Measurements from ENCODE around the gene JAK1.

The JAK1 gene

DNA sequence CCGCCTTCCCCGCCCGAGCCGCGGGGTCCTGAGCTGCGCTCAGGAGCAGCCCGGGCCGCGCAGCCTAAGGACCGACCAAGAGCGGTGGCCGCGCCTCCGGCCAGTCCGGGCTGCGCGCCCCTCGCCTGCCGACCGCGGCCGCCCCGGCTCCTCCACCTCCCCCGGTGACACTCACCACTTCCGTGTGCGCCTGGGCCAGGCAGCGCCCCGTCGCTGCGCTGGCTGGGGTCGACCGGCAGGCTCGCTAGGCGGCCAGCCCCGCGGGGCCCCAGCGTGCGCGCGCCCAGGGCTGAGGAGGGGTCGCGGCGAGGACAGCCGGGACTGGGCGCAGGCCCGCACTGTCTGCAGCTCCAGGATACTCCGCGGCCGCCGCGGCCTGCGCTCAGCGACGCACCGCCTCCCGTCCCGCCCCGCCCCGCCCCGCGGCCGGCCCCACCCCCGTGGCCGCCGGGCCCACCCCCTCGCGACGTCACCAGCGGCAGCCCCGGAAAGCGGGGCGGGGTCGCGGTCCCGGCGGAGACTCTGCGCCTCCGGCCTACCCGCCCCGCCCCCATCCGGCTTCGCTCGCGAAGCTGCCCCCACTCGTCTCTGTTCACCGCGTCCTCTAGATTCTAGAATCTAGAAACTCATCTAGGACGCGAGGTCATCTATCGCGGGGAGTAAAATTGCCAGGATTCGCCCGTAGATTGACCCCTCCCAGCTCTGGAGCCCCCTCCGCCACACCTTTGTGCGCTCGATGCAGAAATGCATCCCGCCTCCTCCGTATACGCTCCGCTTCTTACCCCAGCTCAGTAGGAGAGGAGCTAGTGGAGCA, at the start of gene JAK1:
Gene JAK1, minus strand, starts transcription at position 392 of the 814 bp plus-strand sequence. CDS start 80,285 bp downstream, outside the sequence.
- DNase-seq, result peak; percentile 70 to 86

DNA sequence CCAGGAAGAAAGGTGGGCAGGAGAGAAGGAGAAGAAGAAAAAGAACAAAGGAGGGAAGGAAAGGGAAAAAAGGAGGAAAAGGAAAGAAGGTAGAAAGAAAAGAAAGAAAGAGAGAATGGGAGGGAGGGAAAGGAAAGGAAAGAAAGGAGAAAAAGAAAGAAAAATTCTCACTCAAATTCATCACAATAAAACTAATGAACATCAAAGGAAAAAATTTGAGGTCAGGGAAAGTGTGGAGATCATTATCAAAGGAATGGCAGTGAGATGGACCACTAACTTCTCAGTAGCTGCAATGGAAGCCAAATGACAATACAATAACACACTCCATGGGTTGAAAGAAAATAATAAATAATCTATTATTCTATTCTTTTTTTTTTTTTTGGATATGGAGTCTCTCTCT, 48.0 kb upstream of the JAK1 start:
- DNase-seq, result no peak

GRCh38 chr1:65011983-65012382, 45.6 kb upstream of the JAK1 start:
- peak in 1 of 2 donors; percentile 25 for DNase-seq

DNA sequence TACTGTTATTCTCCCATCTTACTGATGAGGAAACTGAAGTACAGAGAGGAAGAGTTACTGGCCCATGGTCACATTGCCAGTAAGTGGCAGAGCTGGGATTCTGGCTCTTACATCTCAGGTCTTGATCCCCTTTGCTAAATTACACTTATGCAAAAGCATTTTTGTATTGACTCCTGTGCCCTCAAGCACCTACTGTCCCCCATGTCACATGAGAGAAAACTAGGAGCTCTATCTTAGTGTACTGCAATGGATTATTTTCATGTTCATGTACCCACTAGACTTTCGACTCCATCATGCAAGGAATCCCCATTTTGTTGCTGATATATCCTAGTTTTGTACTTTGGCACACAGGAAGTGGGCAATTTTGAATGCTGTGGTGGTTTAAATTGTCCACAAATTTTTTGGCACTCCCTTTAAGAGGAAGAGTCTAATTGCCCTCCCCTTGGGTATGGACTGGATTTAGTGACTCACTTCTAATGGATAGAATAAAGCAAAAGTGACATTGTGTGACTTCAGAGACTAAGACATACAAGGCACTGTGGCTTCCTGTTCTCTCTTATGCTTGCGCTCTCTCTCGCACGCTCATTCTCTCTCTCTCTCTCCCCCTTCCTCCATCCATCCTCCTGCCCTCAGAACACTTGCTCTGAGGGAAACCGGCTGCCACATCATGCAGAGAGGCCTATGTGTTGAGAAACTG, 43.5 kb upstream of the JAK1 start:
- DNase-seq, result no peak

DNA sequence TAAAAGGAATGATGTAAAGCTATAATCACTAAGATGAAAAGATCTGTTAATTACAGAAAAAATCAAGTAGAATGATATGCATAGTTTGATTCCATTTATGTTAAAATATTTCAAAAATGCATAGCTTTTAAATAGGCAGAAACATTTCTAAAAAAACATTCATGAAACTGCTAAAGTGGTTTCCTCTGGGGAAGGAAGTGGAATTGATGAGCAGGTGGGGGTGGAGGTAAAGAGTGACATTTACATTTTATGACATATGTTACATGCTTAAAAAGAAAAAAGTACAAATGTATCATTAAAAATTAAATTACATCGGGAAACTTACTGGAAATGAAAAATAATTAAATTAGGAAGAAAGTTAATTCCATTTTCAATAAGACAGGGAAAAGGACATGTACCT, 42.8 kb upstream of the JAK1 start:
- no peak for DNase-seq

- DNase-seq, result no peak
Observed at GRCh38 chr1:65006806-65007205, 40.5 kb upstream of the JAK1 start.

- no peak for DNase-seq
Observed at GRCh38 chr1:65003316-65003664, 36.9 kb upstream of the JAK1 start.

DNA sequence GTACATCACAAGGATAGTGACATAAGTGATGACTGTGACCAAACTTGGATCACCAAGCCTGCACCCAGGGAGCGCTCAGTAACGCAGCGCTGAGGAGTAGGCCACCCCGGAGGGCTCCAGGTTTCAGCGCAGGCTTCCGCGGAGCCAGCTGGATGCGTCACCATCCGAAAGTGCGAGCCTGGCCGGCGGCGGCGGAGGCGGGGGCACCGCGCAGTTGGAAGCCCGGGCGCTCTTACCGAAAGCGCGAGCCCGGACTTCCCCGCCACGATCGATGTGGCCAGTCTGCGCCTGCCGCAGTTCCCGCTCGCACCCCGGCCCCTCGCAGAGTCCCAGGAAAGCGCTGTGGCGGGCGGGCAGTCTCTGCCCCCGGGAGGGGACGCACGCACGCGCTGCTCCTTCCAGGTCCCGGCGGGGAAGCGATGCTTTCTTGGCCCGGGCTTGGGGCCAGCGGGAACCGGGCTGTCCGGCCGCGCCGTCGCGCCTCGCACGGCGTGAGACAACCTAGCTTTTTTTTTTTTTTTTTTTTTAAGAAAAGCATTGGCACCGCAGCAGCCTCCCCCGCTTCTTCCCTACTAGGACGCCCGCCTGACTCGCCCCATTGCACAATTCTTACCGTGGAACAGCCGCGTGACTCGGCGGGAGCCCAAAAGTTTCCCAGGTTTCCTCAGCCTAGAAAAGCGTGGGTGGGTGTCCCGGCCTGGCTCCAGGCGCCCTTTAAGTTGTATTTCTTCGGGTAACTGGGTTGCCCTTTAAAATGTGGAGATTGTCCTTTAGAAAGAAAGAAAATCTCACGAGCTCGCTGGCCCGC, 36.4 kb upstream of the JAK1 start:
- peak; percentile 97 to 99 for DNase-seq

GRCh38 chr1:65002156-65002507, 35.8 kb upstream of the JAK1 start:
- no peak for DNase-seq

- DNase-seq, result peak; percentile 96 to 98
Observed at GRCh38 chr1:65001231-65001792, 35.0 kb upstream of the JAK1 start.

GRCh38 chr1:64998425-64998948, 32.1 kb upstream of the JAK1 start:
- DNase-seq, result peak; percentile 37 to 54

- no peak for DNase-seq
Observed at GRCh38 chr1:64996541-64997257, 30.4 kb upstream of the JAK1 start.

- DNase-seq, result no peak
Observed at GRCh38 chr1:64995316-64995715, 29.0 kb upstream of the JAK1 start.

GRCh38 chr1:64986903-64987871, 20.8 kb upstream of the JAK1 start:
- peak; percentile 71 to 79 for DNase-seq

DNA sequence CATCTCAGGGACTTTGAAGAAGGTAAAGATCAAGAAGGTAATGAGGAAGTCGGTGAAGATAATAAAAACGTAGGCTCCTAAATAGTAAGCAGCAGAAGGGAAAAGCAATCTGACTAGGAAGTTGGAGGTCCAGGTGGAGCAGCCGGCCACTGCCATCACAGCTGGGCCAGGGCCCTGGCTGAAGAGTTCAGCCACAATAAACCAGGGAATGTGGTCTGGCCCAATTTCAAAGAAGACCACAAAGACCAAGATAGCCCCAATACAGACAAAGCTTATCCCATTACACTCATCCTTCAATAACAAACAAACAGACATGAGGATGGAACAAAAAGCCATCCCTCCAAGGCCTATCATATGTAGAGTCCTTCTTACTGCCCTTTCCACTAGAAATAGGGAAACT, 18.4 kb upstream of the JAK1 start:
- DNase-seq, result no peak

DNA sequence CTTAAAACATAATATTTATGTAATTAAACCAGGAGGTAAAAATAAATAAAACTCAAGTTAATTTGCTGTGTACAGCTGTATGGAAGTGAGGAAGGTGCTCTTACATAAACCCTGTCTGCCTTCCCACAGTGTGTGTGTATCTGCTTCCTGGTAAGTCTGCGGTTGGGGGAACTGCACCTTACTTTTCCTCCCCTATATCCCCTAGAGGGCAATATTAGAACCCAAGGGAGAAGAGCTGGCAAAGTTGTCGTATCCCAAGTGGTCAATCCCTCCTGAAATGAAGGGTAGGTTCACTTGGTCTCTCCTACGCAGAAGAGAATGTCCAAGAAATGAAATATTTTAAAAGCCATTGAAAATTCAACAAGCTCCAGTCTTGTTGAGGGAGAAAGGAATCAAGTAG, 17.8 kb upstream of the JAK1 start:
- no peak for DNase-seq

DNA sequence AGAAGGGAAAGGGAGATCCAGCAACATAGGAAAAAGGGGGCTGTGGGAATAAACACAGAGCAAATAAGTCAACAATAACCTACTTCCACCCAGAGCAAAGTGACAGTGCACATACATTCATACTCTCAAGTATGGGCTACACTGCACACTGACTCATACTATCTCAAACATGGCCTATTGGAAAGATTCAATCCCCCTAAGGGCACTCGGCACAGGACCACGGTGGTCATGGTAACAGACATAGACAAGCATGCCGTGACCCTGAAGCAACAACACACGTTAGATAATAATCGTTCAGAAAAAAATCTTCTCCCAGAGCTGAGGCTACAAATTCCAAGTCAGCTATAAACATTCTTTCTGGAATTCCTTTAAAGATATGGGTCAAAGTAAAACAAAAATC, 16.8 kb upstream of the JAK1 start:
- no peak for DNase-seq

DNA sequence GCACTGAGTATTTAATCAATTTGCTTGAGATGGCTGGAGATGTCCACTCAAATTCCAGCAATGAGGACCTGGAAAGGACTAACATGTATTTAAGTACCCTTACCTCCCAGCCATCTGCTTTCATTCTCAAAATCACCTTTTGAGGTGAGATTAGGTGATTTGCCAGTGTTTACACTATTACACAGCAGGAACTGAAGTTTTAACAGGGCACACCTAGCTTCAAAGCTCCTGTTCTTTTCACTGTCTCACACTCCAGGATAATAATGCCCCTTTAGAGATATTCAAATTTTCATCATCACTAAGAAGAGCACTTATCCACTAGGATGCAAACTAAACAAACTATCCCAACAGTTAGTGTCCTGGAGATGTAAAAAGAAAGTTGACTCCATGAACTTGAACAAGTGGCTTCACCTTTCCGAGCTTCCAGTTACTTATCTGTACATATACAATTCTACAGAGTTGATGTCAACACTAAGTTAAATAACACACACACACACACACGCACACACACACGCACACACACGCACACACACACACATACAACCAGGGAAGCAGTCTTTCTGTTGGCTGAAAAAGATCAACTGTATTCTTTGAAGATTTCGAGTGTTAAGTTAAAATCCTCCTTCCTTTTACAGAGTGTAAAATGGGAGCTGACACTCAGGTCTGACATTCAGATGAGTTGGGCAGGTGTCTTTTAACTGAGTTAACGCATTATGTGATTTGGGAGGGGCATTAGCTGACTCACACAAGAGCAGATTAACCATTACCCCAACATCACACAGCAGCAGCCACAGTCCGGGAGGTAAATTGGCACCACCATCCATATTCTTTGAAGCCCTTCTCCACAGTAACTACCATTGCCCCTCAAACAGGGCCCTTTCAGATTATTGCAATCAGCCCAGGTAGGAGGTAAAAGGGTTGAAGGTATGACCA, 15.5 kb upstream of the JAK1 start:
- no peak for DNase-seq

- no peak for DNase-seq
Observed at GRCh38 chr1:64980745-64981600, 14.6 kb upstream of the JAK1 start.
